Upper lobe of left lung (tissue), 4 donors: ENCODE results near the gene P2RX3.

Experiments
- POLR2AphosphoS5 ChIP-seq, 2 donors: sonication (generic); formaldehyde crosslinking; IDR thresholded peaks; one replicate each; pipeline ENCODE4 v1.5.1; 2017; ENCODE audit warnings: antibody characterized with exemption in 2 of 2
- TF ChIP-seq, protein P1 (sequence below), 6 experiments: fragments of 450-650 bp in 4 of 6; fragments of 200-600 bp in 2 of 6; sonication (generic) in 2 of 6; IDR thresholded peaks; one replicate each; pipeline ENCODE4 v1.5.1; 2016 to 2019; ENCODE audit warnings: antibody characterized with exemption in 6 of 6

DNA sequence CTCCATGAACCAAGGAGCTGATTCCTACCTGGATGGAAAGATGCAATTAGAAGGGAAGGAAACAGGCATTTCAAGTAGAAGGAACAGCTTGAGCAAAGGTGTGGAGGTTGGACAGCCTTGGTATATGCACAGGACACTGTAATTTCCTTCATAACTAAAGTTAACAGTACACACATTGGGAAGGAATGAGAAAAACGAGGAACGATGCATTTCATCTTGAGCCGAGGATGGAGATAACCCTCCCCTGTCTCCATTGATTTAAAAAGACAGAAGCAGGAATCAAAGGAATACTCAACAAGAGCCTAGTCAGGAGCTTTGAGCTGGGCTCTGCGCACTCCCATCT, 54.6 kb downstream of the P2RX3 start:
- no peak for TF ChIP-seq POLR2AphosphoS5 (IDR thresholded peaks at IDR 0.05)
- TF ChIP-seq, protein P1, sequence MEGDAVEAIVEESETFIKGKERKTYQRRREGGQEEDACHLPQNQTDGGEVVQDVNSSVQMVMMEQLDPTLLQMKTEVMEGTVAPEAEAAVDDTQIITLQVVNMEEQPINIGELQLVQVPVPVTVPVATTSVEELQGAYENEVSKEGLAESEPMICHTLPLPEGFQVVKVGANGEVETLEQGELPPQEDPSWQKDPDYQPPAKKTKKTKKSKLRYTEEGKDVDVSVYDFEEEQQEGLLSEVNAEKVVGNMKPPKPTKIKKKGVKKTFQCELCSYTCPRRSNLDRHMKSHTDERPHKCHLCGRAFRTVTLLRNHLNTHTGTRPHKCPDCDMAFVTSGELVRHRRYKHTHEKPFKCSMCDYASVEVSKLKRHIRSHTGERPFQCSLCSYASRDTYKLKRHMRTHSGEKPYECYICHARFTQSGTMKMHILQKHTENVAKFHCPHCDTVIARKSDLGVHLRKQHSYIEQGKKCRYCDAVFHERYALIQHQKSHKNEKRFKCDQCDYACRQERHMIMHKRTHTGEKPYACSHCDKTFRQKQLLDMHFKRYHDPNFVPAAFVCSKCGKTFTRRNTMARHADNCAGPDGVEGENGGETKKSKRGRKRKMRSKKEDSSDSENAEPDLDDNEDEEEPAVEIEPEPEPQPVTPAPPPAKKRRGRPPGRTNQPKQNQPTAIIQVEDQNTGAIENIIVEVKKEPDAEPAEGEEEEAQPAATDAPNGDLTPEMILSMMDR (IDR thresholded peaks at IDR 0.05): no peak
